NCI-H1092 treated with DMSO at 0.1 percent for 48 hours (cell line): ENCODE data around the gene HHLA2.
"Not testable (repeated sequence)": the region's sequence is repeated elsewhere in the genome, so short reads cannot be mapped to it uniquely, and the experiment has no call there.

ENCODE experiments used
- DNase-seq: peaks from one replicate; lab custom pipeline; 2025; lab: John Stamatoyannopoulos, UW

Gene HHLA2

GRCh38 chr3:108342837-108343486 lies 46.6 kb downstream of the HHLA2 start:
- no peak for DNase-seq

GRCh38 chr3:108343491-108343890 lies 47.1 kb downstream of the HHLA2 start:
- DNase-seq, result no peak

GRCh38 chr3:108345492-108346205 lies 49.3 kb downstream of the HHLA2 start:
- no peak for DNase-seq

DNA sequence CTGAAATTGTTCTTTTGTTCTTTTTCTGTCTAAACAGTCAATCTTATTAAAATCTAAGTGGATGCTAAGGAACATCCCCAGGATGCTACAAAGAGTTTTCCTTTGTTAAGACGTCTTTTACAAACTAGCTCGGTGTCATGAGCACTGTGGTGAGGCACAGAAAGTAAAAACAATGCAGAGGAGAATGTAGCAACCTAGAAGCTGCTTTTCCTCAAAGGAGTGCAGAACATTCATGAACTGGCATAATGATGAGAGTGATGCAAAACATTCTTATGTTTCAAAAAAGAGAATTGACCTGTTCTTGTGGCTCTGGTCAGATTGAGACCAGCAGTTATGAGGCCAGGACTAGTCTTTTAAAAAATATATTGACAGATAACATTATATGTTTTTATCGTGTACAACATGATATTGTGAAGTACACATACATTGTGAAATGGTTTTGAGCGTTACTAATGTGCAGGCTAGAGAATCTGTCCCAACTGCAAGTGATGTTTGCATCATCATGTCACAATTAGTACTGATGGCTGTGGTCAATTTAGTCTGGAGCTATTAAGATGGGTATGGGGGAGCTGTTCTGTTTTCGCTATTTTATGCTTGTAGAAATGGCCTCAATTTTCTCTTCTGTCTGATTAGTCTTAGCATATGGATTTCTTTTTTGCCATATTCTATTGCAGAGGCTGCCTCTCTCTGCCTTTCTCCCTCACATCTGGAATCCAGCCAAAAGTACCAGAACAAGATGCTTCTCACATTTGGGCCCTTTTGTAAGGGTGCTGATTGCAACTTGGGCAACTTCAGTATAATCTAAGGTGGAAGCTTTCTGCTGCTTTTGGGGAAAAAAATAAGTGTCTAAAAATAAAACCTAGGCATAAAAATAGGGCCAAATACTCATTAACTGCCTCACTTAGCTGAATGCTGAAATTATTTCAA lies 50.2 kb downstream of the HHLA2 start:
- no peak for DNase-seq

- no peak for DNase-seq
Measured at GRCh38 chr3:108352176-108352575, 55.8 kb downstream of the HHLA2 start.

GRCh38 chr3:108354562-108354961 lies 58.2 kb downstream of the HHLA2 start:
- no peak for DNase-seq

GRCh38 chr3:108357042-108357441 lies 60.7 kb downstream of the HHLA2 start:
- DNase-seq, result no peak

DNA sequence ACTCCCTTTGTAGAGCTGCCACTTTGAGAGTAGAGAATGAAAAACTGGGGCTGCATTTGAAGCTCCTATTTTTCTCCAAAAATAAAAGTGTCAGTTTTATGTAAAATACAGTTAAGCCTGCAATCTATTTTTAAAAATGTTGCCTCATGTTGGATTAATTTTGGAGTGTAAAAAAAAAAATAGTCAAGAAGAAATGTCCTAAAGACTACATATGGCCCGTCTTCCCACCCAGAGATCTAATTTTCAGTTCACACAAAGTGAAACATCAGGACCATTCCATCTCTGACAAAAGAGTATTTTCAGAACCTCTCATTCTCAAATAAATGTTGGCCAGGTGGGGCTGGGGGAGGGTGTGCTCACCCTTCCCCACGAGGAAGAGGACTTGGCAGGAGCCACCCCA lies 62.7 kb downstream of the HHLA2 start:
- no peak for DNase-seq

DNA sequence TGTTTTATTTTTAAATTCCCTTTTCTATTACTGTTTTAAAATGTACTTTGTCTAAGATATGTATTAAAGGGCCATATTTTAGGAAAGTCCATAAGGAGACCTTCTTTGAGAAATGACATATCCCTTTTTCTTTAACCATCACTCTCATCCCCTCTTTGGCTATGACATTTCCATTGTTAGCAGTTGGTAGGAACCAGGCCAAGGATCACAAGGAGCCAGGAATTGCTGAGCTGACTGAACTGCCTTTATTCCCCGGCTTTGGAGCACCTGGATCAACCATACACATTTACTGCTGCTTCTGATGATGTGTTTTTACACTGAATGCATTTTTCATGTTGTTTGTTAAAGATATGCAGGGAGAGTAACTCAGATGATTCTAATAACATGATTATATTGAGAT lies 79.7 kb downstream of the HHLA2 start:
- DNase-seq, result no peak

GRCh38 chr3:108377384-108377783 lies 81.0 kb downstream of the HHLA2 start:
- no peak for DNase-seq

DNA sequence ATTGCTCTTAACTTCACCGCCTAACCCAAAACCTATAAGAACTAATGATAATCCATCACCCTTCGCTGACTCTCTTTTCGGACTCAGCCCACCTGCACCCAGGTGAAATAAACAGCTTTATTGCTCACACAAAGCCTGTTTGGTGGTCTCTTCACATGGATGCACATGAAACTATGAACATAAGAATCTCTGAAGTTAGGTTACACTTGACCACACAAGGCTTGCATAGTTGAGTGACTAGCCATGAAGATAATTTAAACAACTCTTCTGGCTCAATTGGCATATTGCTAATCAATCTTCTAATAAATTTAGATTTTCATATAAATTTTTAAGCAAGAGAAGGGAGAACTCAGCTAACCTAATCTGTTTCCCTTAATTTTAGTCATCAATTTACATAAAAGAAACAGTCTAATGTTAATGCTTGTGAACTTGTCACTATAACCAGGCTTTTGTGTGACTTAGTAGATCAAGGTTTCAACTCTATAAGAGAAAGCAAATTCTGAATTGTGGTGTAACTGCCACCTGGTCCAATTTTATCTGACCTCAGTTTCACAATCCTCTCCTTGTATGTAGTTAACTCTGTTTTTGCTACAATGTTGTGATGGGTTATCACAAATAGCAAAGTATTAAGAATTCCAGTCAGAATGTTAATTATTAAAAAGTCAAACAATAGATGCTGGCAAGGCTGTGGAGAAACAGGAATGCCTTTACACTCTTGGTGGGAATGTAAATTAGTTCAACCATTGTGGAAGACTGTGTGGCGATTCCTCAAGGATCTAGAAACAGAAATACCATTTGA lies 82.0 kb downstream of the HHLA2 start:
- no peak for DNase-seq

- DNase-seq, result not testable (repeated sequence)
Measured at GRCh38 chr3:108378952-108379342, 82.6 kb downstream of the HHLA2 start.

DNA sequence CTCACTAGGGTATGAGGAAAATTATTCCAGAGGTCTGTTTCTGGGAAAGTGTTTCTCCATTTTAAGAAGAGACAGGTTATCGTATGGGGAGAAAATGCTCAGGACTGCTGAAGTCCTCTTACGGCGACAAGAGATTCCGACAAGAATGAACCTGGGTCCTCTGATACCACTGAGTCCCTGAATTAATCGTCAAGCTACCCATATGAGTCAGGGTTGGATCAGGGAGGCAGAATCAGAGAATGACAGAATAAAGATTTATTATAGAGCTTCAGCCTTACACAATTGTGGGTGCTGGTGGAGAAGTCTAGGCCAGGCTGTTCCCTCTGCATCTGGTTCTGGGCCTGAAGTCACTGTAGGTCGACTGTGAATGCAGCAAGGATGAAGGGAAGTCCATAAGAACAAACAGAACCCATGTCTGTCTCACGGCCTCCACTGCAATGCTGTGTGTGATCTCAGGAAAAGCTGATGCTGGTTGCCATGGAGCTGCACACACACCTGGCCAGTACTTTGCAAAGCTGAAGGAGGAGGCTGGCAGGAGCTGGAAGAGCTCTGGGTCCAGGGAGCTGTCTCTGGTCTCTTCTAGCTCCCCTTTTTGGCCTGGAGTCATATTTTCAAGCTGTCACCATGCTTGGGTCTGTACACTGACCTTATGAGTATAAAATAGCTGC lies 83.9 kb downstream of the HHLA2 start:
- DNase-seq, result no peak

DNA sequence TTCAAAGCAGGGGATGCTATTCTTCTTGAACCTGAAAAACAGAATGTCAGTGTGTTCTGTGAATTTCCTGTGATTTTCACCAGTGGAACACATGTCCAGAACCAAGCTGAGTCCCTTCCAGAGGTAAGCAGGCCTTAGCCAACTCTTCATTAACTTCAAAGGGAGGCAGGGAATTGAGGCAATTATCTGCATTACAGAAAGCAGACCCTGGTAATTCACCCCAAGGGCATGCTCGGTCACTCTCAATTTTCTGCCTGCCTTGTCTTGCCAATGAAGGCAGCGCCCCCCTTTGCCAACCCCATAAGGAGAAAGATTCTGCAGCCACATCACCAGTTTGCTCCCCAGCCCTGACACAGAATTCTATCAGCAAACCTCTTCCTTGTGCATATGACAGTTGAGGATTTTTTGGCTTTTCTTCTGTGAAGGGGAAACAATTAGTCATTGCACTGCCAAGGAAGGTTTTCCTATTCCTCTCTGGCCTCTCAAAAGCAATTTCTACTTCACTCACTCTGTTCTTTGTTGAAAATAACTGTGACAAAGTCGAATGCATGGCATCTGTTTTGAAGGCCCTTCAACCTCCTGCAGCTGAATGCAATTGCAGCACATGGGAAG lies 85.3 kb downstream of the HHLA2 start:
- DNase-seq, result no peak

- no peak for DNase-seq
Measured at GRCh38 chr3:108383306-108383705, 87.0 kb downstream of the HHLA2 start.

DNA sequence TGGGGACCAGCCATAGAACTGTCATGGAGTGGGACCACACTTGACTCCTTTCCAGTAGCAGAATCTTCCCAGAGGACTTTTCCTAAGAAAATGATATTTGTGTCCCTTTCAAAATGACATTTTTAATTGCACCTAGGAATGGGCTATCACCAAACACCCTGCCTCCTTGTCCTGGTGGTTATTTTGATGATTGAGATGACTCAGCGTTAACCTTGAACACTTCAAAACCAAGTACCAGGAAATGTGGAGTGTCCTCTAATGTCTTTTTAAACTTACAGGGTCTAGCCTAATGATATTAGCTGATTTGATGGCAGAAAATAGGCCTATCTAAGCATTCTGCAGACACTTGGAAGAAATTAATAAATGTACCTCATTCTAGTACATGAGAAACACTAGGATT lies 90.7 kb downstream of the HHLA2 start:
- DNase-seq, result no peak

GRCh38 chr3:108388136-108389132 lies 92.1 kb downstream of the HHLA2 start:
- DNase-seq, result peak; percentile 96

DNA sequence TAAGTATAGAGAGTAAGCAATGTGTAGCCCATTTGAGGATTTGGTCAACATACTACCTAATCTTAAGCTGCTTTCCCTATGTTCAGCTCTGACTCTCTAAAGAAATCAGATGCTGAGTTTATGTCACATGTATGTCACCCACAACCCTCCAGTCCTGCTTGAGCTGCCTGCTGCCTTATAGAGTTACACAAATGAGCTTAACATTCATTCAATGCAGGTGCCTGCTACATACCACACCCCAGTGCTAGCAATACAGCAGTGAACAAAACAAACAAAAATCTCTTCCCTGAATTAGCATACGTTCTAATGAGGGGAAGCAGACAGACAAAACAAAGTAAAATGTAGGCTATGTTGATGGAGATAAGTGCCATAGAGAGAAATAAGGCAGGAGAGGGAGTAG lies 93.0 kb downstream of the HHLA2 start:
- peak; percentile 44 for DNase-seq

- peak; percentile 20 for DNase-seq
Measured at GRCh38 chr3:108391917-108392593, 95.7 kb downstream of the HHLA2 start.
